Midbrain (tissue), 1 donor: ENCODE data around the gene CHMP4B.

Source experiments
- DNase-seq: peaks from one replicate; lab custom pipeline; 2025; lab: John Stamatoyannopoulos, UW

Gene CHMP4B, protein sequence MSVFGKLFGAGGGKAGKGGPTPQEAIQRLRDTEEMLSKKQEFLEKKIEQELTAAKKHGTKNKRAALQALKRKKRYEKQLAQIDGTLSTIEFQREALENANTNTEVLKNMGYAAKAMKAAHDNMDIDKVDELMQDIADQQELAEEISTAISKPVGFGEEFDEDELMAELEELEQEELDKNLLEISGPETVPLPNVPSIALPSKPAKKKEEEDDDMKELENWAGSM

GRCh38 chr20:33810885-33811775 is at the start of gene CHMP4B:
Gene CHMP4B, plus strand, starts transcription at chr20:33811348. Its CDS starts 121 bp downstream, at chr20:33811469.
- DNase-seq: peak; percentile 99

DNA sequence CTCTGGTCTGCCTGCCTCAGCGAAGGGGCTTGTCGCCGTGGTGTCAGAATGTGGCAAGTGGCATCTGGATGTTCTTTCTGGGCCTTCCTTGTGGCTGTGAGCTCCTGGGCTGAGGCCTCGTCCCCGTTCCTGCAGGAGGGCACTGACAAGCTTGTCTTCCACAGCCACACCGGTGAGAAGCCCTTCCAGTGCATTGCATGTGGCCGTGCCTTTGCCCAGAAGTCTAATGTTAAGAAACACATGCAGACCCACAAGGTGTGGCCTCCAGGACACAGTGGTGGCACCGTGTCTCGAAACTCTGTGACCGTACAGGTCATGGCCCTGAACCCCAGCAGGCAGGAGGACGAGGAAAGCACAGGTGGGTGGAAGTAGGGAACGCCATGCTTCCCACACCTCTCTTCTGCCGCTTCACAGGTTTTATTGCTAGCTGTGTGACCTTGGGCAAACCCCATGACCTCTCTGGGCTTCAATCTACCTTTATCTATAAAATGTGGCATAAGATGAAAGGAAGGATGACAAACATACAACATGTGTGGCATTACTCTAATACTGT is 49.4 kb upstream of the CHMP4B start:
- DNase-seq: no peak

- no peak for DNase-seq
Measured at GRCh38 chr20:33765099-33765498, 46.0 kb upstream of the CHMP4B start.

DNA sequence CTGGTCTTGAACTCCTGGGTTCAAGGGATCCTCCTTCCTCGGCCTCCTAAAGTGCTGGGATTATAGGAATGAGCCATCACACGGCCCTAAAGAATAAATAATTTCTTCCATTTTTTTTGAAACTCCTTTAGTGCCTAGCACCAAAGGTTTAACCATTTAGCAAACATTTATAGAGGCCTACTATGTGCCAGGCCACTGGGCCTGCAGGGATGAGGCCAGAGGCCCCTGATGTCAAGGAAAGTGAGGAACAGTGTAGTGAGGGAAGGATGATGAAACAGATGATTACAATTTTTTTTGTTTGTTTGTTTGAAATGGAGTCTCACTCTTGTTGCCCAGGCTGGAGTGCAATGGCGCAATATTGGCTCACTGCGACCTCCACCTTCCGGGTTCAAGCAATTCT is 45.6 kb upstream of the CHMP4B start:
- DNase-seq: no peak

- no peak for DNase-seq
Measured at GRCh38 chr20:33766686-33767085, 44.5 kb upstream of the CHMP4B start.

DNA sequence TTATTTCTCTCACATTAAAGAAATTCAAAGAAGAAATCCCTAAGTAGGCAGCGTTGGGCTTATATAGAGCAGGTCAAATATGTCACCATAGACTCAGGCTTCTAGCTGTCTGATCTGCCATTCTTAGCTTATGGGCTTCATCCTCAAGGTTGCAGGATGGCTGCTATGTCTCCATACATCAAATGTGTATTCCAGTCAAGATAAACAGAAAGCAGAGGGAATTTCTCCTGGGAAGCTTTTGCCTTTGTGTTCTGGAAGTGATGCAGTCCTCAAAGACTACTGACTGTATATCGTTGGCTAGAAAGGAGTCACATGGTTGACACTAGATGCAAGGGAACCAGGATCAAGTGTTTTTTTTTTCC is 43.4 kb upstream of the CHMP4B start:
- DNase-seq: no peak

GRCh38 chr20:33769043-33769442 is 42.1 kb upstream of the CHMP4B start:
- no peak for DNase-seq

DNA sequence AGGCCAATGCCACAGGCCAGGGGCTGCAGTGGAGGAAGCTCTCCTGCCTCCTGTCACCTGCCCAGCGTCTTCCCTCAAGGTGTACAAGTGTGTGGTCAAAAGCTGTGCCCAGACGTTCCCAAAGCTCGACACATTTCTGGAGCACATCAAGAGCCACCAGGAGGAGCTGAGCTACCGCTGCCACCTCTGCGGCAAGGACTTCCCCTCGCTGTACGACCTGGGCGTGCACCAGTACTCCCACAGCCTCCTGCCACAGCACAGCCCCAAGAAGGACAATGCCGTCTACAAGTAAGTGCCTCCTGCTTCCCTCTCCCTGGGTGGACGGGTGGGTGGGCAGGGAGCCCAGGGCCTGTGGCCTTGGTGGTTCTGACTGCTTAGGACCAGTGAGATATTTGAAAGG is 41.1 kb upstream of the CHMP4B start:
- no peak for DNase-seq

GRCh38 chr20:33771938-33772337 is 39.2 kb upstream of the CHMP4B start:
- DNase-seq: no peak

GRCh38 chr20:33772439-33772838 is 38.7 kb upstream of the CHMP4B start:
- DNase-seq: no peak

GRCh38 chr20:33773412-33774089 is 37.6 kb upstream of the CHMP4B start:
- no peak for DNase-seq

GRCh38 chr20:33777816-33778215 is 33.3 kb upstream of the CHMP4B start:
- no peak for DNase-seq

DNA sequence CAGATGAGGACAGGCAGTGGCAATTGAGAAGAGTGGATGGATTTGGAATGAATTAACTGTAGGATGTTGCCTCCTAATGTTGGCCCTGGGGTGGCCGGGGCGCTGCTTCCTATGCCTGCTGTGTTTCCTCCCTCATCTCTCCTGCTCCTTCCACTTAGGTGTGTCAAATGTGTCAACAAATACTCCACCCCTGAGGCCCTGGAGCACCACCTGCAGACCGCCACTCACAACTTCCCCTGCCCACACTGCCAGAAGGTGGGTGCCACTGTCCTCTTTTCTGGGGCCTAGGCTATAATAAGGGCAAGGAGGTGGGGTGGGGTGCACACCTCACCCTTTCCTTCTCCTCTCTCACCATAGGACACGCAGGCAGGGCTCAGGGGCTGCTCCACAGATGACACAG is 30.0 kb upstream of the CHMP4B start:
- DNase-seq: no peak

DNA sequence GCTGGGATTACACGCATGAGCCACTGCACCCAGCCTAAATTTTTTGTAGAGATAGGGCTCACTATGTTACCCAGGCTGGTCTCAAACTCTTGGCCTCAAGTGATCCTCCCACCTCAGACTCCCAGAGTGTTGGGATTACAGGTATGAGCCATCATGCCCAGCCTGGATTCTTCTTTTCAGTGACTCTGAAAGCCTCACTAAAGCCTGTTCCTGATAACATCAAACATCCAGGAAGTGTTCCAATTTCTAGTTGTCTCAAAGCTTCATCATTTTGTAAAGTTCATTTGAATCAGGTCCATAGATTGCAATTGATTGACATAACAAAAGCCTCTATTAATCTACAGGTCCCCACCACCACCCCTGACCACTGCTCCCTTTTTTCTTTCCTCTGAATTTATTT is 29.2 kb upstream of the CHMP4B start:
- DNase-seq: no peak

DNA sequence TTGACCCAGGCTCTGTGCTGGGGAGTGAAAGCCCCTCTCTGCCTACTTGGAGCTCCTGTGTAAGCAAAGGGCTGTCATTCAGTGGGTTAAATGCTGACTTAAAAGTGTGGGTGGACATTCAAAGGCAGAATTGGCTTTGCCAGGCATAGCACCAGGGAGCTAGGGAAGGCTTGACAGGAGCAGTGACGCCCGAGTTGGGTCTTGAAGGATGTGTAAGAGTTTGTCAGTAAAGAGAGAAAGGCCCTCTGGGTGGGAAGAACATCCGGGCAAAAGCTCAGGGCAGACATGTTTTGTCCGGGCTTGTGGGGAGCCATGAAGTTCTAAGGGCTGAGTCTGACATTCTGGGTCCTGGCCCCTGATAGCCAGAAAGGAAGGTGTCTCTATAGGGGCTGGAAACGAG is 27.9 kb upstream of the CHMP4B start:
- no peak for DNase-seq

DNA sequence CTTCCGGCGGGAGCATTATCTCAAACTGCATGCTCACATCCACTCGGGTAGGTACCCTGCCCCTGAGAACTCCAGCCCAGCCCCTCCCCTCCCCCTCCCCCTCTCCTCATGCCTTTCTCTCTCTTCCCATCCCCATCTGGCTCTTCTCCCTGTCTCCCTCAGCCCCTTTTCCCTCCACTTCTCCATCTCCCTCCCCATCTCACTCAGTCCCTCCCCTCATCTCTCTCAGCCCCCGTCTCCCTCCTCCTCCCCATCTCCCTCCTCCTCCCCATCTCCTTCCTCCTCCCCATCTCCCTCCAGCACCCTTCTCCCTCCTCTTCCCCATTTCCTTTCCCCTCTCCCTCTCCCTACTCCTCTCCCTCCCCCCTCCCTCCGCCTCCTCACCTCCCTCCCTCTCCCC is 27.3 kb upstream of the CHMP4B start:
- DNase-seq: no peak

DNA sequence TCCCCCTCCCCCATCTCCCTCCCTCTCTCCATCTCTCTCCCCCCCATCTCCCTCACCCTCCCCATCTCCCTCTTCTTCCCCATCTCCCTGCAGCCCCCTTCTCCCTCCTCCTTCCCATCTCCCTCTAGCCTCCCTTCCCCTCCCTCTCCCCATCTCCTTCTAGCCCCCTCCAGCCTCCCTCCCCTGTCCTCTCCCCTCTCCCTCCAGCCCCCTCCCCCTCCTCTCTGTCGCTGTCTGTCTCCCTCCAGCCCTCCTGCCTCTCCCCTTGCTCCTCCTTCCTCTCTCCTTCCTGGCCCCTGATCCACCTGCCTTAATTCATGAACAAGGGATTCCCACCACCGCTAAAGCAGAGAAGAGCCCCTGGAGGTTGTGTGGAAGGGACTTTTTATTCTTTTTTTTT is 26.9 kb upstream of the CHMP4B start:
- DNase-seq: no peak

DNA sequence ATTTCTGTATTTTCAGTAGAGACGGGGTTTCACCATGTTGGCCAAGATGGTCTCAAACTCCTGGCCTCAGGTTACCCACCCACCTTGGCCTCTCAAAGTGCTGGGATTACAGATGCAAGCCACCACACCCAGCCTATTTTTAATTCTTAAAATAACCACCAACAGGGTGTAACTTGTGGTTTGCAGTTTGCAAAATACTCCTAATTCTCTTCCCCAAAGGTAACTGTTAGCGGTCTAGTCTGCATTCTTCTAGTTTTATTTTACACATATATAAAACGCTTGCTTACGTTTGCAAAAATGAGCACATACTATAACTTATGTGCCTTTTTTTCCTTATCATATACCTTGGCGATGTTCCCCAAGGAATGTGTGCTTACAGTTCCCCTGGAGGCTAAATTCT is 25.6 kb upstream of the CHMP4B start:
- no peak for DNase-seq

DNA sequence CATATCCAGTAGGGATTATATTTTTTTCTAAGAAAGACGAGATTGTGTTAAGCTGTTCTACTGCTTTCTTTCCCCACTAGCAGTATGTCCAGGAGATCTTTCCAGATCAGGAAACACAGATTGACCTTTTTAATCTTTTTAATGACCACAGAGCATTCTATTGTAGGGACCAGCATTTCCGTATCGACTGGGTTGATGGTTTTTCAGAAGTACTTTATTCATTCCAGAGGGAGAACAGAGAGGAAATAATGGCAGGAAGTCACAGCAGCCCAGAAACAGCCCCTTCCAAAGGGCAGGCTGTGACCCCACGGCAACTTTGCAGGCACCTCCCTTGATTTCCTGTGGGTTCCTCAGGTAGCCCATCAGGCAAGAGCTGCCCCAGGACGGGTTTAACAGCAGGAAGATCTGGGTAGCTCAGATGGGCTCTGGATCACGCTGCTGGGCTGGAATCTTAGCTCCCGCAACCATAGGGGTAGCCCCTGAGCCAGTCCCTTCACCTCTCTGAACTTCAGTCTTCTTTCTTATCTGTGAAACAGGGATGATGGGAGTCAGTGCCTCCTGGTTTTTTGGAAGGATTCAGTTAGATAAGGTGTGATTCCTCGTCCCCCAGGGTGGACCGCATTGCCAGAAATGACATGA is 23.8 kb upstream of the CHMP4B start:
- DNase-seq: no peak

- no peak for DNase-seq
Measured at GRCh38 chr20:33788351-33789049, 22.6 kb upstream of the CHMP4B start.

DNA sequence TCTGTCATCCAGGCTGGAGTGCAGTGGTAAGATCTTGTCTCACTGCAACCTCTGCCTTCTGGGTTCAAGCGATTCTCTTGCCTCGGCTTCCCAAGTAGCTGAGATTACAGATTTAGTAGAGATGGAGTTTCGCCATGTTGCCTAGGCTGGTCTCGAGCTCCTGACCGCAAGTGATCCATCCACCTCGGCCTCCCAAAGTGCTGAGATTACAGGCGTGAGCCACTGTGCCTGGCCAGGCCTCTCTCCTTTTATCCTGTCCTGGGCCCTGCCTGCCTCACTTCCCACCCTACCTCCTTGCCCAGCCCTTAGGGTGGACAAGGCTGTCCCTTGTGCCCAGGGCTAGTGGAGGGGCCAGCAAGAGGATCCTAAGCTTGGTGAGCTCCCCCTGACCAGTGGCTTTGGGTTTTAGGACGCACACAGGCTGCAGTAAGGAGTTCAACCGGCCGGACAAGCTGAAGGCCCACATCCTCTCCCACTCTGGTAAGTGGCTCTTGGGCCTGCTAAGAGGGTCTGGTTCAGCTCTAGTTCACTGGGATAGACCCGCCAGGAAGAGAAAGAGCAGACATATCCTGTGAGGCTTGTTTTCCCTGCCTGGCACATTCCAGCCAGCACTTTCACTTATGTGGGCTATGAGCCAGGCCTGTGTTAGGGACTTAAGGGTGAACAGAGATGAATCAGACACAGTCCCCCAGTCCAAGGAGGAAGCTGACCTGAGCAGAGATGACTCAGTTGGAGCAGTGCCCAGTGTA is 21.9 kb upstream of the CHMP4B start:
- DNase-seq: no peak
